GM23248 (cell line): ENCODE measurements around the gene KHSRP.

Experiments
- EZH2 ChIP-seq: fragments of 200-600 bp; sonication (generic); IDR thresholded peaks from 2 replicates; pipeline ENCODE4 v1.6.1; 2018; ENCODE audit warnings: antibody characterized with exemption, mild to moderate bottlenecking; ENCODE audit not compliant: insufficient read depth, poor library complexity, severe bottlenecking
- EZH2phosphoT487 ChIP-seq: fragments of 200-600 bp; sonication (generic); IDR thresholded peaks from 2 replicates; pipeline ENCODE4 v1.6.1; 2018; ENCODE audit warnings: antibody characterized with exemption, moderate library complexity, mild to moderate bottlenecking, low read depth; ENCODE audit not compliant: insufficient read depth

GRCh38 chr19:6409346-6409745 lies 15.3 kb downstream of the KHSRP start:
- TF ChIP-seq EZH2phosphoT487 (no peak), EZH2 (no peak)
